Right kidney (tissue), 1 donor: ENCODE results near the gene ZFP64.
"Not testable (repeated sequence)": the region's sequence is repeated elsewhere in the genome, so short reads cannot be mapped to it uniquely, and the experiment has no call there.

Experiments used
- DNase-seq: peaks from one replicate; pipeline ENCODE4 v3.0.0-alpha.2; 2016

Gene ZFP64

GRCh38 chr20:52207020-52207810 lies 15.6 kb upstream of the ZFP64 start:
- no peak for DNase-seq

DNA sequence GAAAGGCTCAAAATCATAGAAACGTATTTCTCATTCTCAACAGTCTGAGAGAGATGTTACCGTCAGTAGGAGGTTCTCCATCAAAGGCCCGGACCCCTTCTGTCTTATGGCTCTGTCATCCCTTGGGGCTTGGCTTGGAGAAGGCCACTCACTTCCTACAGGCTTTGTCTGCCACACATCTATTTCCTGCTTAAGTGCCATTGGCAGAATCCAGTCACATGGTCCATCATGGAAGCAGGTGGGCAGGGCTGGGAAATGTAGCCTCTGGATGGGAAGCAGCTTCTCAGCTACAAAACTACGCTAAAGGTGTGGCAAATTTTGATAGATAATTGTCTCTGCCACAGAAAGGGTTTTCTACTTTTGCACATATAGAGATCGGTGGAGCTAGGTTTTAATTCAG lies 12.6 kb upstream of the ZFP64 start:
- no peak for DNase-seq

GRCh38 chr20:52201395-52201794 lies 9.8 kb upstream of the ZFP64 start:
- no peak for DNase-seq

GRCh38 chr20:52200870-52201269 lies 9.3 kb upstream of the ZFP64 start:
- no peak for DNase-seq

DNA sequence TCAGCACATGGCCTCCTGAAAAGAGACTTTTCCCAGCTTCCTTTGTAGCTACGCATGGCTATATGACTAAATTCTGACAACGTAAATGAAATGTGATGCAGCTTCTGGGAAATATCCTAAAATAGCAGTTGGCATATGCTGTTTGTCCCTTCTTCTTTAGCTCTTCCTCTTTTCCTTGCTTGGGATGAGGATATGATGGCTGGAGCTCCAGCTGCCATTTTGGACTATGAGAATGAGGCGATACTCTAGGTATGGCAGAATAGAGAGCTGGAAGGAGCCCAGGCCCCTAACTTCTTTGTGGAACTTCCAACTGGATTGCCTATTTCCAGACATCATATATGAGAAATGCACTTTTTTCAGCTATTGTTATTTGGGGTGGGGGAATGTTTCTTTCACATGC lies 5.3 kb upstream of the ZFP64 start:
- no peak for DNase-seq

- DNase-seq, result no peak
These were observed 2.4 kb upstream of the ZFP64 start for GRCh38 chr20:52193886-52194545.

DNA sequence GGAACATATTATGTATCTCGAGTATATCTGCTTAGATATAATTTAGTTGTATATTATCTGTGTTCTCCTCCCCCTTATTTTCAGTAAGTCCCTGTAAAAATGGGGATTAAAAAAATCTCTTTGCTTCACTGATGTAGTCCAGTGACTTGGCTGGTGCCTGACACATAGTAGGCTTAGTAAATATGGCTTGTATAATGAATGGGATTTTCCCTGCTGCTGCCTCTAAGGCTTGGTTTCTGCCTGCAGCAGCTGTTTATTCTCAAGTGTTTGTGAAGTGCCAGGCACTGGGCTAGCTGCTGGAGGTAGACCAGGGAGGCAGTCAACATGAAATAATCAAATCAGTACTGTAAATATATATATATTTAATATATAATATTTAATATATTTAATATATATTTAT lies 1.6 kb upstream of the ZFP64 start:
- DNase-seq, result no peak

DNA sequence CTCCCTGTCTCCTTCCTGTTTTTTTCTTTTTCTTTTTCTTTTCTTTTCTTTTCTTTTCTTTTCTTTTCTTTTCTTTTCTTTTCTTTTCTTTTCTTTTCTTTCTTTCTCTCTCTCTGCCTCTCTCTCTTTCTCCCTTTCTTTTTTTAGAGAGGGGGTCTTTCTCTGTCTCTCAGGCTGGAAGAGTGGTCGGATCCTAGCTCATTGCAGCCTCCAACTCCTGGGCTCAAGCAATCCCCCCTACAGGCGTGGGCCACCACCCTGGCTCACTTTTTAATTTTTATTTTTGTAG lies 1.1 kb upstream of the ZFP64 start:
- not testable (repeated sequence) for DNase-seq

DNA sequence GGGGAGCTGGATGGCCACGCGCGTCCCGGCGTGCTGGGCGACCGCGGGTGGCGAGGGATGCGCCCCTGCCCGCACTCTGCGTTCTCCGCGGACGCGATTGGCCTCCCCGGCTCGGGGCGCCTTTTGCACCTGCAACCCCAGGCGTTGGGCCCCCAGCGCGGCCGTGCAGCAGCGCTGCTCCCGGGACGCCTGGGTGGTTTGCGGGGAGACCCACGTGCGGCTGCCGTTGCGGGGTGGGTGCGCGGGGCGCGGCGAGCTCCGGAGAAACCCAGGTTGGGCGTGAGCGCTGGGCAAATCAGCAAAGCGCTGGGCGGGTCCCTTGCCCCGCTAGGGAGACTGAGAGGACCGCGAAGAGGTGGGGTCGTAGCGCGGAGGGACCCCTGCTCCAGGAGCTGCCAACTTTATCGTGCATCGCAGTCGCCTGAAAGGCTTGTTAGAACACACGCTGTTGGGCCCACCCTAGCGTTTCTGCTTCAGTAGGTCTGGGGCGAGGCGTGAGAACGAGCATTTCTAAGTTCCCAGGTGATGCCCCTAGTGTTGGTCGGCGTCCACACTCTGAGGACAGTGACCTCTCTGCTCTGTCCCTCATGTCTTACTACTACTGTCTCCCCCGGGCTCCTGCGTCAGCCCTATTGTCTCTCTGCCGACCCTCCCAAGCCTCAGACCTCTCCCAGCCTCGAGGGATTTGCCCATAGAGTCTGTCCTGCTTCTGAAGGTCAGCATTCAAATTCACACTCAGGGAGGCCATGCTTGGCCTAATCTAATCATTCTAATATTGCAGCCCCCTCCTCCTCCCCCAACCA lies 538 bp upstream of the ZFP64 start:
- DNase-seq, result no peak

GRCh38 chr20:52190437-52191131 lies 995 bp downstream of the ZFP64 start:
- no peak for DNase-seq

- DNase-seq, result no peak
These were observed 9.8 kb downstream of the ZFP64 start for GRCh38 chr20:52181766-52182165.

DNA sequence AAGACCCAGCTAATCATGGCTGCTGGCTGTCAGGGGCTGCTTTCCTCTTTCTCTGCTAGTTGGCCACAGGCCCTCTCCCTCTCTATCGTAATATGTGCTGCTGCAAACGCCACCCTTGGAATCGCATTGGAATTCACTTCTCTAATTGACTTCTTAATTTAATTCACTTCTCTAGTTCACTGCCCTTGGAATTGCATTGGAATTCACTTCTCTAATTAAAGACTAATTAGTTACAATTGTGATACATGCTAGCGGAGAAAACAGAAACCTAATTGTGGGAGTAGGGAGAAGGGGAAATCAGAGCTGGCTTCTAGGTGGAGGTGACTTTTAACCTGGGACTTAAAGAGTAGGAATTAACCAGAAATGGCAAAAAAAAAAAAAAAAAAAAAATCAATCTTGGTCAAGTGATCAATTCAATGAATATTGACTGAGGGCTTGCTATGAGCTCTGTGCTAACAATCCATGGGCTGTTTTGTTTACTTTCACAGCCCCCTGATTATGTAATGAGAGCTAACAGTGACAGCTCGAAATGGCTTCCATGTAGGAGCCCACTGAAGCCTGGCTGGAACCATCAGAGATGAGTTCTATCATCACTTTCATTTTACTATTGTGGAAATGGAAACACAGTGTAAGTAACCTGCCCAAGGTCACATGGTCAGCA lies 11.3 kb downstream of the ZFP64 start:
- DNase-seq, result no peak

- DNase-seq, result no peak
These were observed 12.0 kb downstream of the ZFP64 start for GRCh38 chr20:52179331-52180179.

- no peak for DNase-seq
These were observed 12.9 kb downstream of the ZFP64 start for GRCh38 chr20:52178691-52179090.

GRCh38 chr20:52175840-52176239 lies 15.7 kb downstream of the ZFP64 start:
- DNase-seq, result no peak

DNA sequence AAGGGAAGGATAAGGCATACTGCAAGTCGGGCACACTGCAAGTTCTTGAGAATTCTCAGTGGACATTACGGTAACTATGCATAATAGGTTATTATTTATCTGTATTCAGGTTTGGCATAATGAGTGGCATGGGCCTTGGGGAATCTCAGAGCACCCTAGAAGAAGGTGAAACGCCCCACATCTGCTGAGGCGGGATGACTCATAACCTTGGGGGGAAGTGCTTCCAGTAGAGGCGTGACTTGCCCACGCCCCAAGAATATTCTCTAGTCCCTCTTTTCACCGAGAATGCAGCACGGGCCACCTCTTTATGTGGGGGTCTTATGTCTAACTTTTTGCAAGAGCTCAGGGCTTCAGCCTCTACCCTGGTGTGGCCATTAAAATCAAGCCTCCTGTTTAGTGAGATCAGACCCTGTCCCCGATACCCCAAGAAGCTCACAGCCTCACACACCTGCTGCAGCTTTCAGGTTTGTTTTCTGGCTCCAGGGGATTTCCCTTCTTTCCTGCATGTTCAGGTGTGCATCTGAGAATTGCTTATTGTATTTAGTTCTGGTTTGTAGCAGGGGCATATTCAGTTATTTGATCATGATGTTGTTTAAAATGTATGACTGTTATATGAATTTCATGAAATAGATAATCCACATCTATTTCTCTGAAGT lies 19.1 kb downstream of the ZFP64 start:
- no peak for DNase-seq

DNA sequence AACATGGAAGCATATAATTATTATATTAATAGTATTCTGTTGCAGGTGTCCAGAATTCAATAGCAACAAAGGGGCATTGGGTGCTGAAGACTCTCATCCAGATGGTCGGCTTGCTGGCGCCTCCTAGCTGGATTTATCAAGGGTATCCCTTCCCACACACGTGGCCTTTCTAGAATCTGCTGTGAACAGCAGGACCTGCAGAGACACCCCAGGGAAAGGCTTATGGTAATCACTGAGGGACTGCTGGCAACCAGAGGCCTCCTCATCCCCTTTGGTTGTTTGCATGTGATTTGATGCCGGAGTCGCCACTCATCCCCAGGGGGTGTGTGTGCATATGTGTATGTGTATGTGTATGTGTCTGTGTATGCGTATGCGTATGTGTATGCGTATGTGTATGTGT lies 20.6 kb downstream of the ZFP64 start:
- DNase-seq, result no peak

DNA sequence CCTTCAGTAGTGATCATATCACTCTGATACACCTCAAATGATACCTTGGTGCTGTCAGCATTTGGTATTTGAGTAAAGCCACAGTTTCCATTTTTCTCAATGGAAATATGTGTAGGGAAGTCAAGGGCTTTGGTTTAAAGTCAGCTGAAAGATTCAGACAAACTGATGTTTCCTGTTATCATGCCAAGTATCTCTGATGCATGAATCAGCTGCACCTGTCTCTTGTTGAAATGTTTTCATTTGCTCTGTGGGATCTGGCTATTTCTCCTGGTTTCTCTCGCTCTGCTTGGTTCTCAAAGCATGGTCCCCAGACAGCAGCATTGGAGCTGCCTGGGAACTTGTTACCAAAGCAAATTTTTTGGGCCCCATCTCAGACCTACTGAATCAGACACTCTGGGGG lies 23.5 kb downstream of the ZFP64 start:
- no peak for DNase-seq

DNA sequence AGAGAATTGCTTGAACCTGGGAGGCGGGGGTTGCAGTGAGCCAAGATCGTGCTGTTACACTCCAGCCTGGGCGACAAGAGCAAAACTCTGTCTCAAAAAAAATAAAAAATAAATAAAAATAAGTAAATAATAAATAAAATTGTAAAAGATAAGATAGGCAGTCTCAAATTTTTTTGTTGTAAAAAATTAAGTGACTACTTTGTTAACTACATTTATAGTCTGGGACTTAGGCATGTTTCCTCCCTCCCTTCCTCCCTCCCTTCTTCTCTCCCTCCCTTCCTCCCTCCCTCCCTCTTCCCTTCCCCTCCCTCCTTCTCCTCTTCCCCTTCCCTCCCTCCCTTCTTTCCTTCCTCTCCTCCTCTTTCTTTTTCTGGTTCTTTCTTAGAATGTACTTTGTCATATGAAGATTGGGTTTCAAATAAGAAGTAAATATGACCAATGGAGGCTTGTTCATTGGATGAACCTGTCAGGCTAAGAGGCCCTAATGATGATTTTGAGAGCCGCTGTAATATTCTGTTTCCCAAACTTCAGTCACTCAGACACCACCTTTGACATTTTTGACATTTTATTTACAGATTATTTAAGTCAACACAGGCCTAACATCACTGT lies 24.2 kb downstream of the ZFP64 start:
- no peak for DNase-seq

- no peak for DNase-seq
These were observed 25.4 kb downstream of the ZFP64 start for GRCh38 chr20:52166150-52166549.
